A549 (cell line): ENCODE measurements around the gene PRKCG.
"Not testable (repeated sequence)": the region's sequence is repeated elsewhere in the genome, so short reads cannot be mapped to it uniquely, and the experiment has no call there.

Source experiments
- EP300 ChIP-seq, 2 experiments: fragments of >200 bp; sonication (Bioruptor Twin); formaldehyde crosslinking; IDR thresholded peaks; 2 replicates in 1 of 2; 3 replicates in 1 of 2; pipeline ENCODE4 v1.6.1; 2016 to 2017
- MYC ChIP-seq: IDR thresholded peaks from 2 replicates; pipeline ENCODE4 v1.6.1; 2012; ENCODE audit warnings: mild to moderate bottlenecking, inconsistent platforms, low read length, improper control_type of control experiment, borderline replicate concordance
- TF ChIP-seq, protein P1 (sequence below): IDR thresholded peaks from 2 replicates; pipeline ENCODE4 v1.6.1; 2012
- TF ChIP-seq, protein P2 (sequence below): fragments of >200 bp; sonication (Bioruptor Twin); formaldehyde crosslinking; IDR thresholded peaks from 2 replicates; pipeline ENCODE4 v1.6.1; 2016
- TF ChIP-seq, protein P3 (sequence below): fragments of >200 bp; sonication (Bioruptor Twin); formaldehyde crosslinking; IDR thresholded peaks from 3 replicates; pipeline ENCODE4 v1.5.1; 2016
- TF ChIP-seq, protein P4 (sequence below): fragments of 450-650 bp; IDR thresholded peaks from 2 replicates; pipeline ENCODE4 v1.6.1; 2014; ENCODE audit warnings: antibody characterized with exemption

- TF ChIP-seq, protein P1, sequence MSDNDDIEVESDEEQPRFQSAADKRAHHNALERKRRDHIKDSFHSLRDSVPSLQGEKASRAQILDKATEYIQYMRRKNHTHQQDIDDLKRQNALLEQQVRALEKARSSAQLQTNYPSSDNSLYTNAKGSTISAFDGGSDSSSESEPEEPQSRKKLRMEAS, result not testable (repeated sequence)
- TF ChIP-seq, protein P2, sequence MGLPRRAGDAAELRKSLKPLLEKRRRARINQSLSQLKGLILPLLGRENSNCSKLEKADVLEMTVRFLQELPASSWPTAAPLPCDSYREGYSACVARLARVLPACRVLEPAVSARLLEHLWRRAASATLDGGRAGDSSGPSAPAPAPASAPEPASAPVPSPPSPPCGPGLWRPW, result not testable (repeated sequence)
- TF ChIP-seq, protein P3, sequence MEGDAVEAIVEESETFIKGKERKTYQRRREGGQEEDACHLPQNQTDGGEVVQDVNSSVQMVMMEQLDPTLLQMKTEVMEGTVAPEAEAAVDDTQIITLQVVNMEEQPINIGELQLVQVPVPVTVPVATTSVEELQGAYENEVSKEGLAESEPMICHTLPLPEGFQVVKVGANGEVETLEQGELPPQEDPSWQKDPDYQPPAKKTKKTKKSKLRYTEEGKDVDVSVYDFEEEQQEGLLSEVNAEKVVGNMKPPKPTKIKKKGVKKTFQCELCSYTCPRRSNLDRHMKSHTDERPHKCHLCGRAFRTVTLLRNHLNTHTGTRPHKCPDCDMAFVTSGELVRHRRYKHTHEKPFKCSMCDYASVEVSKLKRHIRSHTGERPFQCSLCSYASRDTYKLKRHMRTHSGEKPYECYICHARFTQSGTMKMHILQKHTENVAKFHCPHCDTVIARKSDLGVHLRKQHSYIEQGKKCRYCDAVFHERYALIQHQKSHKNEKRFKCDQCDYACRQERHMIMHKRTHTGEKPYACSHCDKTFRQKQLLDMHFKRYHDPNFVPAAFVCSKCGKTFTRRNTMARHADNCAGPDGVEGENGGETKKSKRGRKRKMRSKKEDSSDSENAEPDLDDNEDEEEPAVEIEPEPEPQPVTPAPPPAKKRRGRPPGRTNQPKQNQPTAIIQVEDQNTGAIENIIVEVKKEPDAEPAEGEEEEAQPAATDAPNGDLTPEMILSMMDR, result not testable (repeated sequence)
- not testable (repeated sequence) for TF ChIP-seq MYC; EP300 (IDR thresholded peaks at IDR 0.05)
- TF ChIP-seq, protein P4, sequence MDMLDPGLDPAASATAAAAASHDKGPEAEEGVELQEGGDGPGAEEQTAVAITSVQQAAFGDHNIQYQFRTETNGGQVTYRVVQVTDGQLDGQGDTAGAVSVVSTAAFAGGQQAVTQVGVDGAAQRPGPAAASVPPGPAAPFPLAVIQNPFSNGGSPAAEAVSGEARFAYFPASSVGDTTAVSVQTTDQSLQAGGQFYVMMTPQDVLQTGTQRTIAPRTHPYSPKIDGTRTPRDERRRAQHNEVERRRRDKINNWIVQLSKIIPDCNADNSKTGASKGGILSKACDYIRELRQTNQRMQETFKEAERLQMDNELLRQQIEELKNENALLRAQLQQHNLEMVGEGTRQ, result not testable (repeated sequence)
Measured at GRCh38 chr19:53948611-53949010, 66.6 kb downstream of the PRKCG start.
